Measurements from ENCODE around the gene ADARB2.
A peak's percentile ranks its signal among the peaks of the same experiment; 100 is the strongest.
"Not testable (repeated sequence)": the region's sequence is repeated elsewhere in the genome, so short reads cannot be mapped to it uniquely, and the experiment has no call there.

ADARB2 gene

DNA sequence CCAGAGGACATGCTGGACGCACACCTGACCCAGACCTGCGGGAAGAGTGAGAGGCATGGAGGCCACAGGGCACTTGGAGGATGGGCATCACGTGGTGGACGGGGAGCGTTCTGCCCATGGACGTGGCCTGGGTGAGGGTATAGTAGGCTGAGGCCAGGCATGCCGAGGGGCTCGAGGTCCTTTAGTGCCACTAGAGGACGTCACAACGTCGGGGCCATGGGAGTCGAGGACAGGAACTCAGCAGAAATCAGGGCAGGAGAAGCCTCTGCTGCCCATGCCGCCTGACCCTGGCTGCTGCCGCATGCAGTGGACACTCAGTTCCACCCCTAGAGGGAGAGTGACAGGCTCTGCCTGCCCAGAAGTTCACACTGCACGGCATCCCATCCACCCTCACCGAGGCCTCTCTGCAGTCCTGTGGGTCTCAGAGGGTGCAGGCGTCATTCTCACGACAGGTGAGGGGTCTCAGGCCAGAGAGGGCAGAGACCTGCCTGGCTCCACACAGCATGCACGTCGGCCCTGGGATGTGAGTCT, 198.7 kb downstream of the ADARB2 start:
- DNase-seq = no peak

DNA sequence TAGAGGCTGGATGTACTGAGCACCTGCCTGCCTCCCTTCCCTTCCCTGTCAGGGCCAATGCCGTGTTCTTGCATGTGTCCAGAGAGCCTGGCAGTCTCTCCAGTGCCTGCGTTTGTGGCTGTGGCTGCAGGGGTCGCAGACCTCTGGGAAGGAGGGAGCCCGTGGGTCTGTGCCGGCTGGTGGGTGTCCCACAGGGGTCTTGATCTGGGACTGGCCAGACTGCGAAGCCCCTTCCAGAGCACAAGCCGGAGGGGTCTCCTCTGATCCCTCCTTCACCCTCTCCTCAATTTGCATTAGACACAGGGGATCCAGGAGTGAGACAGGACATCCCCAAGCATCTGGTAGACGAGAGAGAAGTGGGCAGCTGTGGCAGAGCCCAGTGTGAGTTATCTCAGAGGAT, 199.2 kb downstream of the ADARB2 start:
- DNase-seq = no peak

GRCh38 chr10:1537449-1537848, 199.9 kb downstream of the ADARB2 start:
- DNase-seq = not testable (repeated sequence)

- peak; percentile 6 for DNase-seq
Measured at GRCh38 chr10:1536341-1536740, 201.0 kb downstream of the ADARB2 start.

GRCh38 chr10:1535301-1535965, 201.9 kb downstream of the ADARB2 start:
- DNase-seq = no peak

DNA sequence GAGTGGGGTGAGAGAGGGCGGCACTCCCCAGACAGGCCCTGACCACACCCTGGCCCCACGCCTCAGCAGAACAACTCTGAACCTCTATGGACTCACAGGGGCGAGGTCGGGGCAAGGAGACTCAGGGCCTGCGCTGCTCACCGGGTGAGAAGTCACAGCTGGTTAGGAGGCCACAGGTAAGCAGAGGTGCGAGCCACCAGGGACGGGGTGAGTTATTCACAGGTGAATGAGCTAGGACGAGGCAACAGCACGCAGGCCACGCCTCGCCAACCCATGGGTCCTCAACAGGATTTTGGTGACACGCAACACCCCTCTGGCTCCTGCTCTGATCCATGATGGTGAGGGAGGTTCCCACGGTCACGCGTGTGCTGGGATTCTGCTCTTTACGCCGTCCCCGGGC, 202.5 kb downstream of the ADARB2 start:
- no peak for DNase-seq

DNA sequence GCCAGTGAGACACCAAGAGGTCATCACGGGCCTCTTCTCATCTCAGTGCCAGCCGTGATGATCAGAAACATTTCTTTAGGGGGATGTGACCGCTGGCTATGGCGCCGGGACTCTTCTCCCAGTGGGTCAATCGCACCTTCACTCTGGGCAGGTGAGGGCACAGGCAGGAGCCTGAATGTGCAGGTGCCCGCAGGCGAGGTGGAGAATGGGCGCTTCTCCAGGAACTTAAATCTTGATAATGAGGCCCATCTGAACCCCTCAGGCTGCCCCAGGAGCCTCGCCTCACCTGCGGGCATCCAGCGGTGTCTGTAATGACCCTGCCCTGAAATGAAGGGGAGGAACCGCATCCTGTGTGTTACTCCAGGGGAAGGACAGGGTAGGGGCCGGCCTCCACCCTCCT, 204.7 kb downstream of the ADARB2 start:
- DNase-seq = no peak

DNA sequence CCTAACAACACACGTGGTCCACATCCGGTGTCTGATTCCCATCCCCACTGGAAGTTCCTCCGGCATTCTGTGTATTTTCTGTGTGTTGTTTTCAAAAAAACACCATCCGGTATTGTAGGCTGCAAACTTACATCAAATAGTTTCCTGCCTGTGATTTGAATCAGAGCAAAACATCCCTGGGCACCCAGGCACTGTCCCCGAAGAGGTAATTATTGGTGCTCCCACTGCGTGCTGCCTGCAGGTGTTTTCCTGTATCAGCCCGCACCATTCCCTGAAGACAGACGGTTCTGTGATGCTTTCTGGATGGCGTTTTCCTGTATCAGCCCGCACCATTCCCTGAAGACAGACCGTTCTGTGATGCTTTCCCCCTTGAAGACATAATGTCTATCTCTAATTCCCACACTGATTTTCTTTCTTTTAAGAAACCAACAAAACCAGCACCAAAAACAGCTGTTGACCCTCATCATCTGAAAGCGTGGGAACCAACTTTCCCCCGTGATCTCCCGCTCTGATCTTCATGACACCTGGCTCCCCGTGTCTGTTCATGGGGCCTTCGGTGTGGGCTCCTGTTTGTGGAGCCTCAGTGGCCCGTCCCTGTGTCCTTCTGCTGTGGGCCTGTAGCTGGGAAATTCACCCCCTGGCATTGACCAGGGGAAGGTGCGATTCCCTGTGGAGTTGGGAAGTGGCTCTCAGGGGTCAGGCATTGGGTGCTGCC, 205.3 kb downstream of the ADARB2 start:
- DNase-seq = no peak

GRCh38 chr10:1530871-1531517, 206.3 kb downstream of the ADARB2 start:
- DNase-seq = no peak

- no peak for DNase-seq
Measured at GRCh38 chr10:1529806-1530413, 207.4 kb downstream of the ADARB2 start.

DNA sequence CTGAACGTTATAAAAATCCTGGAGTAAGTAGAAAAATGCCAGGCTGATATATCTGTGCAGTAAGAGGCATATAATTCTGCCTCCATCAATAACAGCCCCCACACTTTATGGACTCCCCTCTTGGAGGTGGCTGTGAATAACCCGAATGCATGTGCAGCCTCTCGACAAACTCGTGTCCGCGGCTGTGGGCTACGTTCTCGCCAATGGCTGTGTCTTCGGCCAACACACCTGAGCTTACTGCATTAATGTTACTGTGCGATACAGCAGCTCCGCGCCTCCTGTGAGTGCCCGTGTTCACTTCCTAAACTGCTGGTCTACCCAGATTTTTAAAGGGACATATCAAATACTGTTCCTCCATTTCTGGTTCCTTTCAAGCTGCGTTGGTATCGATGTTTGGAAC, 209.4 kb downstream of the ADARB2 start:
- DNase-seq = no peak

GRCh38 chr10:1526436-1527055, 210.8 kb downstream of the ADARB2 start:
- DNase-seq = no peak

GRCh38 chr10:1525354-1526162, 211.8 kb downstream of the ADARB2 start:
- no peak for DNase-seq

DNA sequence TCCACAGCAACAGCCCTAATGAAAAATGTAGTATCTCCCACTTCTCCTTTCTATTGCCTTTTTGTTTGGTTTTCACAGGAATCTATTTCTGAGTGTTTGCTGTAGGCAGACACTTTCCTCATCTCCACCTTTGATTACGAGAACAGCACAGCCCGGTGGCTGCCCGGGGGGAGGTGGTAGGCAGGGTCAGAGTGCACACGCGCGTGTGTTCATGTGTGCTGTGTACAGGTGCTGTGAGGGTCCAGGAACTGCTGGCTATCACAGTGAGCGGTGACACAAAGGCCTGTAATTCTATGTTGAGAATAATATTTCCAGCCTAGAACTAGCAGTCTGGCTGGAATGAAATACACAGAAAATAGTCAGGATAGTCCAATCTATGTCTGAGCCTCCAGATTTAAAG, 212.8 kb downstream of the ADARB2 start:
- no peak for DNase-seq

DNA sequence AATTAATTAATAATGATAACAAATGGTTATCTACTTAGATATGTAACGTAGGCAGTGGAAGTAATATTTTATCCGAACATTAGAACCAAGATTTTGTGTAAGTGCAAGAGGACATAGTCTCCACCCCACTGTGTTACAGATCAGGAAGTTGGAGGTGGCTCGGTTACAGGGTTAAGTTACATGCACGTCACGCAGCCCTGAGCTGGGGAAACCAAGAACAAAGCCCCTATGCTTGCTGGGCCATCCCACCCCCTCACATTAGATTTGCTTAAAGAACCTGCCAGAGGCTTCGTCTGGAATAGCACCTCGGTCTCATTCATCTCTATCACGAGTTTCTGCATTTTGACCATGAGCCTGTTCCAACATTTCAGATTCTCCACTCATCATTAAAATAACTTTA, 214.1 kb downstream of the ADARB2 start:
- no peak for DNase-seq

- no peak for DNase-seq
Measured at GRCh38 chr10:1522237-1522636, 215.1 kb downstream of the ADARB2 start.

GRCh38 chr10:1521741-1522140, 215.6 kb downstream of the ADARB2 start:
- no peak for DNase-seq

DNA sequence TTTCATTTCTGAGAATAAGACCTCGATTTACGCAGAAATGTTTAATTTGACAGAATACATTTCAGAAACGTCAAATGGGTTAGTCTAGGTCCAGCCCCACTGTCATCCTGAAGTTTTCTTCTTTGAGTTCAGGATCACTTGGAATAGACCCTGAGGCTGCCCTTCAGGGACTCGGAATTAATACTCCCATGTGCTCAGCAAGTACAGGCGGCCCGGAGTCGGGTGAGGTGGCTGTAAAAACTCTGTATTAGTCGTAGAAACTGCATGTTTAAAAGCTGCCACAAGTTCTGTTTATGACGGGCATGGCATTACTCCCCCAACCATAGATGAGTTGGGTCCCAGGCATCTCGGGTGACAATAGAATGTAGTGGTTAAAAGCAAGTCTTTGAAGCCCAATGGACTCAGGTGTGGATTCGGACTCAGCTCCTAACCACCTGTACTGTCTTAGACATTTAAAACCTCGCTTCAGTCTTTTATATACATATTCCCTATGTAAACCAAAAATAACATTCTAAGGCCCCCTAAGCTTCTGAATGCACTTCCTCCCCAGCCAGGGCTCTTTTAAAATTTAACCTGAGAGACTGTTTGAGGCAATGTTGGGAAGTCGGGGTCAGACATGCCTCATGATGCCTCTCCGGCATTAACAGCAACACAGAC, 216.3 kb downstream of the ADARB2 start:
- DNase-seq = no peak

DNA sequence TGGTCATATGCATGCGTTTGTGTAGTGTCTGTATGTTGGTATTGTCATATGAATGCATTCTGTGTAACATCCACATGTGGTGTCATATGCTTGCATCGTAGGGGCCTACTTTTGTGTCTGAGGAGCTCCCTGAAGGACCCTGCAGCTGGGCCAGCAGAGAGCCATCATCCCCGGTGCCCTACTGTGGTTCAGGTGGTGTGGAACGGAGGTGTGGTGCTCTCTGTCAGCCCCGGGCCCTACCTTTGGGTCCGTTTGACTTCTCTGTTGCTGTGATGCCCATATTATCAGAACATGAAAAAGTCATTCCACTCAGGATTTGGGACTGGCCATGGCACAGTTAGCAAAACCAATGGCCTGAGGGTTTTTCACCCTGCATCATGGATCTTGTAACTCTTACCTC, 217.9 kb downstream of the ADARB2 start:
- no peak for DNase-seq

- no peak for DNase-seq
Measured at GRCh38 chr10:1517684-1518083, 219.6 kb downstream of the ADARB2 start.

DNA sequence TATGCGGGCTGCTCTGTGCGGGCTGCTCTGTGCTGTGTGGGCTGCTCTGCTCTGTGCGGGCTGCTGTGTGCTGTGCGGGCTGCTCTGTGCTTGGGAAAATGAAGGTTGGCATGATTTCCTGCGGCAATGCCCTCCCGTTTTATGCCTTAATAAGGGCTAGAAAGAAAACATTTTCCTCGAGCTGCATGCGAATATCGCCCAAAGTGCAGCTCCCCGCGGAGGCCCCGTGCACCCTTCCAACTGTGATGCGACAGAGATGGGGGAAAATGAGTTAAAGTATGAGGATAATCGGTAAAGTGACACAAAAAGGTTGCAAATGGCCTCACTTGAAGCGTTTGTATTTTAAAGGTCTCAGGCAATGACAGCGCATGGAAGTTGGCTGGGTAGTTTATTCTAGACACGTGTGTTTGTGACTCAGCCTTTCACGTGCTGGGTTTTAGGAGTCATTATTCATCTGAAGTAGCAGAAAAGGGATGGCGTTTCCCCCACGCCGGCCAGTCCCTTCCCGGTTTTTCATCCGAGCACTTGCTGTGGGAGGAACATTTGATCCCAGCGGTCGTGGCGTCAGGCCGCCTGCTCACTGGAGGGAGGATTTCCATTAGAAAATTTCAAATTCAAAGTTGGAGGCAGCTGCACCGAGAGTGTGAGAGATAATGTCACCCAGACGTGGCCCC, 220.7 kb downstream of the ADARB2 start:
- no peak for DNase-seq
